ENCODE results near the gene SCAMP2. TPM values are rescaled to one million over a fixed set of nuclear protein-coding genes. Genes with fewer than 3 reads are reported as not detected.

Gene SCAMP2
- total and polyA plus RNA-seq, 10 of the 15 experiments (the other 5 are each of a cell fraction or from before 2014, with no cell fraction given) = 10.9 to 158 (median 99.6) TPM

- no peak overlapping the region for H2AFZ ChIP-seq (ENCODE audit: control insufficient read depth, low read depth, low read length)
- POLR2A ChIA-PET = interaction anchor here (0.7 kb wide), 1 partner anchor 9 kb away, joined by 4 read pairs; no protein-coding TSS in a partner anchor
- in situ Hi-C loops (cut with MboI) = no loop called here
Observed at GRCh38 chr15:74820056-74820455, 53.1 kb downstream of the SCAMP2 start.

More at GRCh38 chr15:74820056-74820455, 53.1 kb downstream of the SCAMP2 start:
- Histone ChIP-seq H3K9me3 (replicated peaks; ENCODE audit: control insufficient read depth, insufficient read depth, low read length) (no peaks in the 10 kb centered on the region), H3K27me3 (replicated peaks in 1 of 2; ENCODE audit: control insufficient read depth in 2 of 2, insufficient read depth in 2 of 2, low read length in 1 of 2) (peaks cover 0 to under 1% of the 10 kb centered on the region in 2 experiments; a peak in 2 of 4 replicates), H3K4me2 (ENCODE audit: control insufficient read depth, insufficient read depth) (no peak overlapping the region), H3K79me2 (ENCODE audit: control insufficient read depth, insufficient read depth, low read length) (no peaks in the 10 kb centered on the region), H4K20me1 (ENCODE audit: control insufficient read depth, insufficient read depth) (no peaks in the 10 kb centered on the region), H3K27ac (ENCODE audit: control insufficient read depth, insufficient read depth) (no peak overlapping the region), H3K4me1 (ENCODE audit: control insufficient read depth, insufficient read depth, low read length) (peaks cover 16% of the 10 kb centered on the region), H3K9ac (ENCODE audit: control insufficient read depth, insufficient read depth, low read length) (no peak overlapping the region), H3K36me3 (ENCODE audit: control insufficient read depth in 2 of 2, insufficient read depth in 2 of 2, low read length in 1 of 2) (no peaks in the 10 kb centered on the region), H3K4me3 (no peak overlapping the region)
- ChIA-PET SMC1A (ENCODE audit: uncharacterized antibody, unreplicated experiment) (interaction anchor here (1.5 kb wide), 1 partner anchor 47 kb away, joined by 4 read pairs; no protein-coding TSS in a partner anchor), RAD21 (ENCODE audit: unreplicated experiment) (no interaction called here), CTCF (interaction anchor here (1.5 to 2.3 kb wide), 3 partner anchors 49 to 131 kb away, joined by 3 to 12 read pairs (median 10); no protein-coding TSS in a partner anchor)
- intact Hi-C loops (cut with micrococcal nuclease; ENCODE audit: unreplicated experiment) = no loop called here
- no peak for FAIRE-seq
- TF ChIP-seq FOS (IDR thresholded peaks at IDR 0.05; ENCODE audit: borderline replicate concordance, extremely low read depth, insufficient read length) (no peak), EZH2 (IDR thresholded peaks at IDR 0.05; ENCODE audit: borderline replicate concordance, control insufficient read depth, low read depth, low read length) (no peak), YBX1 (IDR thresholded peaks at IDR 0.05) (no peak), KDM1A (IDR thresholded peaks at IDR 0.05; ENCODE audit: borderline replicate concordance) (no peak), ZNF24 (IDR thresholded peaks at IDR 0.05) (no peak), MTA2 (IDR thresholded peaks at IDR 0.05; ENCODE audit: low read depth) (no peak), NBN (IDR thresholded peaks at IDR 0.05) (no peak)
- TF ChIP-seq, protein P1, sequence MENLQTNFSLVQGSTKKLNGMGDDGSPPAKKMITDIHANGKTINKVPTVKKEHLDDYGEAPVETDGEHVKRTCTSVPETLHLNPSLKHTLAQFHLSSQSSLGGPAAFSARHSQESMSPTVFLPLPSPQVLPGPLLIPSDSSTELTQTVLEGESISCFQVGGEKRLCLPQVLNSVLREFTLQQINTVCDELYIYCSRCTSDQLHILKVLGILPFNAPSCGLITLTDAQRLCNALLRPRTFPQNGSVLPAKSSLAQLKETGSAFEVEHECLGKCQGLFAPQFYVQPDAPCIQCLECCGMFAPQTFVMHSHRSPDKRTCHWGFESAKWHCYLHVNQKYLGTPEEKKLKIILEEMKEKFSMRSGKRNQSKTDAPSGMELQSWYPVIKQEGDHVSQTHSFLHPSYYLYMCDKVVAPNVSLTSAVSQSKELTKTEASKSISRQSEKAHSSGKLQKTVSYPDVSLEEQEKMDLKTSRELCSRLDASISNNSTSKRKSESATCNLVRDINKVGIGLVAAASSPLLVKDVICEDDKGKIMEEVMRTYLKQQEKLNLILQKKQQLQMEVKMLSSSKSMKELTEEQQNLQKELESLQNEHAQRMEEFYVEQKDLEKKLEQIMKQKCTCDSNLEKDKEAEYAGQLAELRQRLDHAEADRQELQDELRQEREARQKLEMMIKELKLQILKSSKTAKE (IDR thresholded peaks at IDR 0.05; ENCODE audit: low read depth, poor library complexity, severe bottlenecking) = no peak
- TF ChIP-seq, protein P2, sequence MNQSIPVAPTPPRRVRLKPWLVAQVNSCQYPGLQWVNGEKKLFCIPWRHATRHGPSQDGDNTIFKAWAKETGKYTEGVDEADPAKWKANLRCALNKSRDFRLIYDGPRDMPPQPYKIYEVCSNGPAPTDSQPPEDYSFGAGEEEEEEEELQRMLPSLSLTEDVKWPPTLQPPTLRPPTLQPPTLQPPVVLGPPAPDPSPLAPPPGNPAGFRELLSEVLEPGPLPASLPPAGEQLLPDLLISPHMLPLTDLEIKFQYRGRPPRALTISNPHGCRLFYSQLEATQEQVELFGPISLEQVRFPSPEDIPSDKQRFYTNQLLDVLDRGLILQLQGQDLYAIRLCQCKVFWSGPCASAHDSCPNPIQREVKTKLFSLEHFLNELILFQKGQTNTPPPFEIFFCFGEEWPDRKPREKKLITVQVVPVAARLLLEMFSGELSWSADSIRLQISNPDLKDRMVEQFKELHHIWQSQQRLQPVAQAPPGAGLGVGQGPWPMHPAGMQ (IDR thresholded peaks at IDR 0.05; ENCODE audit: borderline replicate concordance) = no peak
- TF ChIP-seq, protein P3, sequence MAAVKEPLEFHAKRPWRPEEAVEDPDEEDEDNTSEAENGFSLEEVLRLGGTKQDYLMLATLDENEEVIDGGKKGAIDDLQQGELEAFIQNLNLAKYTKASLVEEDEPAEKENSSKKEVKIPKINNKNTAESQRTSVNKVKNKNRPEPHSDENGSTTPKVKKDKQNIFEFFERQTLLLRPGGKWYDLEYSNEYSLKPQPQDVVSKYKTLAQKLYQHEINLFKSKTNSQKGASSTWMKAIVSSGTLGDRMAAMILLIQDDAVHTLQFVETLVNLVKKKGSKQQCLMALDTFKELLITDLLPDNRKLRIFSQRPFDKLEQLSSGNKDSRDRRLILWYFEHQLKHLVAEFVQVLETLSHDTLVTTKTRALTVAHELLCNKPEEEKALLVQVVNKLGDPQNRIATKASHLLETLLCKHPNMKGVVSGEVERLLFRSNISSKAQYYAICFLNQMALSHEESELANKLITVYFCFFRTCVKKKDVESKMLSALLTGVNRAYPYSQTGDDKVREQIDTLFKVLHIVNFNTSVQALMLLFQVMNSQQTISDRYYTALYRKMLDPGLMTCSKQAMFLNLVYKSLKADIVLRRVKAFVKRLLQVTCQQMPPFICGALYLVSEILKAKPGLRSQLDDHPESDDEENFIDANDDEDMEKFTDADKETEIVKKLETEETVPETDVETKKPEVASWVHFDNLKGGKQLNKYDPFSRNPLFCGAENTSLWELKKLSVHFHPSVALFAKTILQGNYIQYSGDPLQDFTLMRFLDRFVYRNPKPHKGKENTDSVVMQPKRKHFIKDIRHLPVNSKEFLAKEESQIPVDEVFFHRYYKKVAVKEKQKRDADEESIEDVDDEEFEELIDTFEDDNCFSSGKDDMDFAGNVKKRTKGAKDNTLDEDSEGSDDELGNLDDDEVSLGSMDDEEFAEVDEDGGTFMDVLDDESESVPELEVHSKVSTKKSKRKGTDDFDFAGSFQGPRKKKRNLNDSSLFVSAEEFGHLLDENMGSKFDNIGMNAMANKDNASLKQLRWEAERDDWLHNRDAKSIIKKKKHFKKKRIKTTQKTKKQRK (IDR thresholded peaks at IDR 0.05; ENCODE audit: low read depth, low read length) = no peak
- no peak for ATAC-seq
- no TSS peak for BruUV-seq (replicated peaks)
- DNase-seq (ENCODE audit: low read depth, low spot score) = no peak
- 84% methylated on average over 5 of the region's 5 CpGs for WGBS (ENCODE audit: insufficient coverage, insufficient replicate concordance, low lambda C conversion rate, missing lambda C conversion rate)
